ENCODE measurements around the gene PIEZO1.

The PIEZO1 gene

GRCh38 chr16:88713568-88714419 is 71.2 kb downstream of the PIEZO1 start:
- ChIA-PET CTCF (no interaction called here), POLR2A (no interaction called here)
- no peak overlapping the region for H3K4me3 ChIP-seq (ENCODE audit: low read depth, low read length)
- DNase-seq (ENCODE audit: low read depth, low spot score) = no peak
- TF ChIP-seq CTCF (IDR thresholded peaks at IDR 0.05; ENCODE audit: insufficient read depth, low read length, missing control alignments) = no peak

- DNase-seq (ENCODE audit: low read depth, low spot score) = no peak
- TF ChIP-seq CTCF (IDR thresholded peaks at IDR 0.05; ENCODE audit: insufficient read depth, low read length, missing control alignments) = no peak
- POLR2A ChIA-PET = no interaction called here
- no peak overlapping the region for H3K4me3 ChIP-seq (ENCODE audit: low read depth, low read length)
- CTCF ChIA-PET = interaction anchor here (0.9 kb wide), 1 partner anchor 25 kb away, joined by 3 read pairs; no protein-coding TSS in a partner anchor
Observed at GRCh38 chr16:88713054-88713453, 72.0 kb downstream of the PIEZO1 start.

GRCh38 chr16:88712362-88712979 is 72.5 kb downstream of the PIEZO1 start:
- POLR2A ChIA-PET = no interaction called here
- DNase-seq (ENCODE audit: low read depth, low spot score) = no peak
- CTCF ChIA-PET = interaction anchor here (0.9 kb wide), 1 partner anchor 25 kb away, joined by 3 read pairs; no protein-coding TSS in a partner anchor
- no peak overlapping the region for H3K4me3 ChIP-seq (ENCODE audit: low read depth, low read length)
- no peak for TF ChIP-seq CTCF (IDR thresholded peaks at IDR 0.05; ENCODE audit: insufficient read depth, low read length, missing control alignments)

- ChIA-PET CTCF (no interaction called here), POLR2A (no interaction called here)
- DNase-seq (ENCODE audit: low read depth, low spot score) = no peak
- H3K4me3 ChIP-seq (ENCODE audit: low read depth, low read length) = no peak overlapping the region
- TF ChIP-seq CTCF (IDR thresholded peaks at IDR 0.05; ENCODE audit: insufficient read depth, low read length, missing control alignments) = no peak
Observed at GRCh38 chr16:88711750-88712340, 73.2 kb downstream of the PIEZO1 start.

GRCh38 chr16:88710556-88710955 is 74.5 kb downstream of the PIEZO1 start:
- ChIA-PET POLR2A (interaction anchor here (1.0 kb wide), 1 partner anchor 8 kb away, joined by 4 read pairs; no protein-coding TSS in a partner anchor), CTCF (interaction anchor here (1.1 to 5.0 kb wide), 3 partner anchors 27 to 530 kb away, joined by 3 to 25 read pairs (median 3); no protein-coding TSS in a partner anchor)

More at GRCh38 chr16:88710556-88710955, 74.5 kb downstream of the PIEZO1 start:
- DNase-seq (ENCODE audit: low read depth, low spot score) = no peak
- H3K4me3 ChIP-seq (ENCODE audit: low read depth, low read length) = no peak overlapping the region
- no peak for TF ChIP-seq CTCF (IDR thresholded peaks at IDR 0.05; ENCODE audit: insufficient read depth, low read length, missing control alignments)

All from AG04449 (cell line).